Measurements from ENCODE around the gene CASP3. TPM values are rescaled to one million over a fixed set of nuclear protein-coding genes. Genes with fewer than 3 reads are reported as not detected.

Gene CASP3
- total RNA-seq, 1 donor from 2014 or later: 31.5 TPM

DNA sequence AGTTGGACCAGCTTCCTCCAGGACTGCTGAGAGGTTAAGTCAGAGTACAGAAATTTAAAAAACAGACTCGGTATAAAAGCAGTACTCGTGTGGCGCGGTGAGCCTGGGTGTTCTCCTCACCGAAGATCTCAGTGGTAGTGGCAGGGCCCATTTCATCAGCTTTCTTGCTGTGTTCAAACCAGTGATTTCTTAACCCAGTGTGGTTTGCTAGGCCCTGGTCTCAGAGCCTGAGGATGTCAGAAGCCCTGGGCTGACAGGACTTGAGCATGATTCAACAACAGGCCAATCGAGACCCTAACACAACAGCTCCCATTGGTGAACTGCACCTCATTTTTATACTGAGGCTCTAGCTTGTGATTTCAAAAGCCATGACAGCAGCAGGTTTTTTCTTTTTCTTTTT lies 23.5 kb upstream of the CASP3 start:
- no peak for DNase-seq (ENCODE audit: low spot score)
- Mint-ChIP-seq H3K36me3 (ENCODE audit: low read depth) (peaks cover 25% of the 10 kb centered on the region), H3K9me3 (ENCODE audit: low read depth) (no peaks in the 10 kb centered on the region), H3K27ac (ENCODE audit: unreplicated experiment) (no peak overlapping the region), H3K27me3 (ENCODE audit: low read depth) (no peaks in the 10 kb centered on the region), H3K4me3 (ENCODE audit: unreplicated experiment) (no peak overlapping the region), H3K4me1 (ENCODE audit: low read depth) (no peaks in the 10 kb centered on the region)
- TF ChIP-seq, protein P1, sequence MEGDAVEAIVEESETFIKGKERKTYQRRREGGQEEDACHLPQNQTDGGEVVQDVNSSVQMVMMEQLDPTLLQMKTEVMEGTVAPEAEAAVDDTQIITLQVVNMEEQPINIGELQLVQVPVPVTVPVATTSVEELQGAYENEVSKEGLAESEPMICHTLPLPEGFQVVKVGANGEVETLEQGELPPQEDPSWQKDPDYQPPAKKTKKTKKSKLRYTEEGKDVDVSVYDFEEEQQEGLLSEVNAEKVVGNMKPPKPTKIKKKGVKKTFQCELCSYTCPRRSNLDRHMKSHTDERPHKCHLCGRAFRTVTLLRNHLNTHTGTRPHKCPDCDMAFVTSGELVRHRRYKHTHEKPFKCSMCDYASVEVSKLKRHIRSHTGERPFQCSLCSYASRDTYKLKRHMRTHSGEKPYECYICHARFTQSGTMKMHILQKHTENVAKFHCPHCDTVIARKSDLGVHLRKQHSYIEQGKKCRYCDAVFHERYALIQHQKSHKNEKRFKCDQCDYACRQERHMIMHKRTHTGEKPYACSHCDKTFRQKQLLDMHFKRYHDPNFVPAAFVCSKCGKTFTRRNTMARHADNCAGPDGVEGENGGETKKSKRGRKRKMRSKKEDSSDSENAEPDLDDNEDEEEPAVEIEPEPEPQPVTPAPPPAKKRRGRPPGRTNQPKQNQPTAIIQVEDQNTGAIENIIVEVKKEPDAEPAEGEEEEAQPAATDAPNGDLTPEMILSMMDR (IDR thresholded peaks at IDR 0.05): no peak

DNA sequence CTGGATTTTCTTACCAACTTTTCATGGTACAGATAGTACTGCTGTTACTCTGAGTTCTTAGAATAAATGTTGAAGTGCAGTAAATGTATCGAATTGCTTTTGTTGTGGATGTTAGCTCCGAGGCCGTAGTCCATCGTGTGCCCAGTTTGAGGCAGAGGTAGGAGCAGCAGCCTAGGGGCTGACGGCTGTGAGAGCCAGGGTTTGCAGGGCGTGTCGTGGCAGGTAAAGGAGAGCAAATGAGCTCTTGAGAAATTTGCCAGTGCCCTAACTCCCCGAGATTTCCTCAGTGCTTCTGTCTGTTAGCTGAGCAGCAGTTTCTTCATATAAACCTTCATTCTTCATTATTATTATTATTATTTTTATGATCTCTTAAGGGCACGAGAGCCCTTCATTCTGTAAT lies 21.9 kb upstream of the CASP3 start:
- Mint-ChIP-seq H3K9me3 (ENCODE audit: low read depth) (no peaks in the 10 kb centered on the region), H3K36me3 (ENCODE audit: low read depth) (peaks cover 25% of the 10 kb centered on the region), H3K27ac (ENCODE audit: unreplicated experiment) (no peak overlapping the region), H3K4me1 (ENCODE audit: low read depth) (no peaks in the 10 kb centered on the region), H3K27me3 (ENCODE audit: low read depth) (no peaks in the 10 kb centered on the region), H3K4me3 (ENCODE audit: unreplicated experiment) (no peak overlapping the region)
- TF ChIP-seq, protein P1 (IDR thresholded peaks at IDR 0.05): no peak
- no peak for DNase-seq (ENCODE audit: low spot score)

DNA sequence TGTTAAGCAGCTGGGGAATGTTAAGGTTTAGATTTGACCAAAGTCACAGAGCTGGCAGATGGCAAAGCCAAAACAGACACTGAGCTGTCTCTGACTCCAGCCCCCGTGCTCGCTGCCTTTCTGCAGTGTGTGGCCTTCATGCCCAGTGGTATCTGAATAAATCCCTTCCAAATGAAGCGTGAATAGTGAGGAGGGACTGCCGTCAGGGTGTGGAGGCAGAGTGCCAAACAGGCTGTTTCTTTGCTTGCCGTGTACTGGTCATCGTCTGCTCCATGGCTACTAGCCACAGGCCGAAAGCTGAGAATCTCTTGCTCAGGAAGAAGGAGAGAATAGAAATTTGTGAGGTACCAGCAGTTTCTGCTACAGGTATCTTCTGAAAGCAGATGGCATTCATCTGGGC lies 20.0 kb upstream of the CASP3 start:
- Mint-ChIP-seq H3K27ac (ENCODE audit: unreplicated experiment) (no peak overlapping the region), H3K27me3 (ENCODE audit: low read depth) (no peaks in the 10 kb centered on the region), H3K4me3 (ENCODE audit: unreplicated experiment) (no peak overlapping the region), H3K4me1 (ENCODE audit: low read depth) (no peaks in the 10 kb centered on the region), H3K9me3 (ENCODE audit: low read depth) (no peaks in the 10 kb centered on the region), H3K36me3 (ENCODE audit: low read depth) (peaks cover 25% of the 10 kb centered on the region)
- TF ChIP-seq, protein P1 (IDR thresholded peaks at IDR 0.05): no peak
- DNase-seq (ENCODE audit: low spot score): no peak

DNA sequence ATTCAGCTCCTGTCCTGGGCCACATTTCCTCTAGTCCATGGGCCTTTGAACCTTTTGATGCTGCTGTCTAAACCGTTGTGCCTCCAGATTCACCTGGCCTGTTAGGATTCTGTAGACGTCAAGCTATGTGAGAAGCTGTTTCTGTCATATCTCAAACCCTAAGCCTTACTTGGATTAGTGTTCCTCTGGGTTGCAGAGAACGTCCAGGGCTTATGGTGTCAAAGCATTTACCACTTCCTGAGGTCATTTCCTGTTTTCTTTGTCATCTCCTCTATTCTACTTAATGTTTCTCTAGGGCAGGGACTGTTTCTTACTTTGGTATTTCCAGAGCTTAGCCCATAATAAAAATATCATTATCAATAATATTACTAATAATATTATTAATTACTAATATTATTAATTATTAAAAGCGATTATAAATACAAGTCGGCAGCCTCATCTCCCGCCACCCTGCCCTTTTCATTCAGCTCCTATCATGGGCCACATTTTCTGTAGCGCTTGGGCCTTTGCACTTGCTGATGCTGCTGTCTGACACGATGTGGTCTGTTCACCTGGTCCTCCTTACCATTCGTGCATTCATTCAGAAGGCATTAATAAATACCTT lies 19.4 kb upstream of the CASP3 start:
- TF ChIP-seq, protein P1 (IDR thresholded peaks at IDR 0.05): no peak
- Mint-ChIP-seq H3K27me3 (ENCODE audit: low read depth) (no peaks in the 10 kb centered on the region), H3K36me3 (ENCODE audit: low read depth) (peaks cover 21% of the 10 kb centered on the region), H3K27ac (ENCODE audit: unreplicated experiment) (no peak overlapping the region), H3K4me1 (ENCODE audit: low read depth) (no peaks in the 10 kb centered on the region), H3K4me3 (ENCODE audit: unreplicated experiment) (no peak overlapping the region), H3K9me3 (ENCODE audit: low read depth) (no peaks in the 10 kb centered on the region)
- DNase-seq (ENCODE audit: low spot score): no peak

DNA sequence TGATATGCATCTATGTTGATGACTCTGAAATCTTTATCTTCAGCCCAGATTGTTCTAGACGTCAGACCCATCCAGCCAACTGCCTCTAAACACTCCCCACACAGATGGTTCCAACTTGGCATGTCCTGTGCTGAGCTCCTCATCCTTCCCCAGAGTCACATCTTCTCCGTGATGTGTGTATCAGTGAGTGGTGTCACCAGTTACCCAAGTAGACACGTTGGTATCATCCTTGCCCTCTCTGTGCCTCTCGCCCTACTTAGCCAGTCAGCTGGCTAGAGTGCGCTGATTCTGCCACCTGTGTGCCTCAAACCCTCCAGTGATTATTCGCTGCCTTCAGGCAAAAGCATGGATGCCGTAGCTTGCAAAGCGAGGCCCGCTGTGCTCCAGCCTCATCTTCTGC lies 18.8 kb upstream of the CASP3 start:
- Mint-ChIP-seq H3K4me3 (ENCODE audit: unreplicated experiment) (no peak overlapping the region), H3K27ac (ENCODE audit: unreplicated experiment) (no peak overlapping the region)

More for the DNA sequence above, 18.8 kb upstream of the CASP3 start:
- no peak for DNase-seq (ENCODE audit: low spot score)
- TF ChIP-seq, protein P1 (IDR thresholded peaks at IDR 0.05): no peak
- Mint-ChIP-seq H3K9me3 (ENCODE audit: low read depth) (no peaks in the 10 kb centered on the region), H3K36me3 (ENCODE audit: low read depth) (peaks cover 20% of the 10 kb centered on the region), H3K27me3 (ENCODE audit: low read depth) (no peaks in the 10 kb centered on the region), H3K4me1 (ENCODE audit: low read depth) (no peaks in the 10 kb centered on the region)
